HepG2 (cell line): ENCODE measurements around the gene BMERB1. TPM values are rescaled to one million over a fixed set of nuclear protein-coding genes. Genes with fewer than 3 reads are reported as not detected.

Experiments
- ATAC-seq: fragments of 200-7000 bp; cut with Tn5 transposase; 3 replicates; pipeline ENCODE4 v1.9.1; 2020; ENCODE audit warnings: mild to moderate bottlenecking, moderate library complexity
- BruUV-seq: library from RNA; stranded (reverse); fragments of 400-500 nt; replicated peaks from 2 replicates; lab custom pipeline; 2021; lab: Mats Ljungman, UMichigan
- CTCF ChIA-PET: fragments of 300-600 bp; formaldehyde crosslinking; extraction: SDS; loops from one replicate; lab custom pipeline; 2021; ENCODE audit warnings: low total read pairs, inconsistent platforms, low intra/inter-chr PET ratio; lab: Yijun Ruan, JAX
- POLR2A ChIA-PET: fragments of 350-600 bp; sonication (Branson Sonifier 250); formaldehyde crosslinking; loops from one replicate; lab custom pipeline; 2020; ENCODE audit warnings: antibody characterized with exemption, inconsistent platforms; lab: Yijun Ruan, JAX
- DNase-seq: peaks from one replicate; pipeline ENCODE4 v3.0.0-alpha.2; 2015; ENCODE audit warnings: low spot score
- FAIRE-seq: peaks from 3 replicates; lab custom pipeline; 2011; peaks lifted over from hg19 to GRCh38; lab: Jason Lieb, UNC
- H2AFZ ChIP-seq: one replicate; pipeline ENCODE4 v1.6.1; 2011; ENCODE audit warnings: low read length, inconsistent platforms
- H3K27ac ChIP-seq: fragments of 300-600 bp; 3 replicates; pipeline ENCODE4 v1.8.0; 2011; ENCODE audit warnings: mixed run types, mild to moderate bottlenecking, mixed read lengths, low read length, inconsistent platforms; ENCODE audit not compliant: insufficient read depth; ENCODE audit errors: extremely low read length
- H3K27me3 ChIP-seq, 2 experiments: fragments of 200-600 bp in 1 of 2; 2 replicates in 1 of 2; 3 replicates in 1 of 2; pipeline versions ENCODE4 v1.6.0 to v1.8.0; 2011; ENCODE audit warnings: low read length in 2 of 2, mild to moderate bottlenecking in 2 of 2, moderate library complexity in 2 of 2, inconsistent platforms in 1 of 2; ENCODE audit not compliant: insufficient read depth in 2 of 2, control insufficient read depth in 1 of 2
- H3K36me3 ChIP-seq, 2 experiments: fragments of 200-600 bp in 1 of 2; replicated peaks in 1 of 2; 2 replicates in 1 of 2; 3 replicates in 1 of 2; pipeline versions ENCODE4 v1.5.1 to v1.8.0; 2011; ENCODE audit warnings: low read length in 2 of 2, inconsistent platforms in 1 of 2; ENCODE audit not compliant: insufficient read depth in 2 of 2, control insufficient read depth in 1 of 2
- H3K4me1 ChIP-seq: 2 replicates; pipeline ENCODE4 v1.5.1; 2012; ENCODE audit warnings: low read length, inconsistent platforms; ENCODE audit not compliant: insufficient read depth
- H3K4me2 ChIP-seq: 2 replicates; pipeline ENCODE4 v1.6.0; 2011; ENCODE audit warnings: low read depth, low read length, inconsistent platforms
- H3K4me3 ChIP-seq, 3 experiments: fragments of 200-600 bp in 1 of 3; sonication (generic), shearing (Covaris generic) in 1 of 3; replicated peaks in 1 of 3; 2 replicates each; pipeline ENCODE4 v1.5.1; 2011 to 2016; ENCODE audit warnings: low read length in 3 of 3, inconsistent platforms in 2 of 3, low read depth in 2 of 3, mild to moderate bottlenecking in 2 of 3, control low read depth in 1 of 3, mixed read lengths in 1 of 3; ENCODE audit not compliant: insufficient read depth in 1 of 3
- H3K79me2 ChIP-seq: one replicate; pipeline ENCODE4 v1.6.1; 2011; ENCODE audit warnings: low read length, inconsistent platforms; ENCODE audit not compliant: insufficient read depth
- H3K9ac ChIP-seq: 2 replicates; pipeline ENCODE4 v1.6.0; 2011; ENCODE audit warnings: mild to moderate bottlenecking, low read depth, low read length, inconsistent platforms; ENCODE audit not compliant: insufficient read depth
- H3K9me3 ChIP-seq: 2 replicates; pipeline ENCODE4 v1.5.1; 2012; ENCODE audit warnings: mild to moderate bottlenecking, low read length
- H4K20me1 ChIP-seq: 2 replicates; pipeline ENCODE4 v1.6.0; 2011; ENCODE audit warnings: inconsistent platforms, mild to moderate bottlenecking, low read length, moderate library complexity; ENCODE audit not compliant: insufficient read depth
- CREB1 ChIP-seq, 2 experiments: fragments of 450-650 bp in 1 of 2; IDR thresholded peaks; 2 replicates each; pipeline ENCODE4 v1.6.1; 2016 to 2017; ENCODE audit warnings: control low read depth in 1 of 2, mild to moderate bottlenecking in 1 of 2, missing compliant biosample characterization in 1 of 2, missing genetic modification characterization in 1 of 2
- HINFP ChIP-seq: sonication (generic); formaldehyde crosslinking; IDR thresholded peaks from 2 replicates; pipeline ENCODE4 v1.4.0; 2020; ENCODE audit warnings: low read depth, mild to moderate bottlenecking, missing genetic modification reagents
- HNF1B ChIP-seq: sonication (generic); formaldehyde crosslinking; IDR thresholded peaks from 2 replicates; pipeline ENCODE4 v1.5.1; 2020; ENCODE audit warnings: mild to moderate bottlenecking, moderate library complexity, missing genetic modification reagents
- MED1 ChIP-seq: sonication (generic); formaldehyde crosslinking; IDR thresholded peaks from 2 replicates; pipeline ENCODE4 v1.4.0; 2020; ENCODE audit warnings: missing genetic modification reagents
- MZF1 ChIP-seq: sonication (generic); formaldehyde crosslinking; IDR thresholded peaks from 2 replicates; pipeline ENCODE4 v1.8.1; 2023; ENCODE audit warnings: mild to moderate bottlenecking, missing genetic modification reagents, borderline replicate concordance
- TOE1 ChIP-seq: sonication (generic); formaldehyde crosslinking; IDR thresholded peaks from 2 replicates; pipeline ENCODE4 v1.4.0; 2020; ENCODE audit warnings: mild to moderate bottlenecking, missing genetic modification reagents
- UBTF ChIP-seq: sonication (generic); formaldehyde crosslinking; IDR thresholded peaks from 2 replicates; pipeline ENCODE4 v1.4.0; 2020; ENCODE audit warnings: mild to moderate bottlenecking, missing genetic modification reagents
- ZFYVE20 ChIP-seq: sonication (generic); formaldehyde crosslinking; IDR thresholded peaks from 2 replicates; pipeline ENCODE4 v1.8.0; 2023; ENCODE audit warnings: low read depth, mild to moderate bottlenecking, moderate library complexity, missing genetic modification reagents, borderline replicate concordance
- ZNF24 ChIP-seq: fragments of 450-650 bp; IDR thresholded peaks from 2 replicates; pipeline ENCODE4 v1.6.1; 2017; ENCODE audit warnings: antibody characterized with exemption, mild to moderate bottlenecking
- ZNF414 ChIP-seq: sonication (generic); formaldehyde crosslinking; IDR thresholded peaks from 2 replicates; pipeline ENCODE4 v1.5.0; 2020; ENCODE audit warnings: missing genetic modification reagents
- ZNF484 ChIP-seq: sonication (generic); formaldehyde crosslinking; IDR thresholded peaks from 2 replicates; pipeline ENCODE4 v1.5.1; 2020; ENCODE audit warnings: mild to moderate bottlenecking, low read depth, missing genetic modification reagents, borderline replicate concordance
- ZNF512B ChIP-seq: sonication (generic); formaldehyde crosslinking; IDR thresholded peaks from 2 replicates; pipeline ENCODE4 v1.5.1; 2020; ENCODE audit warnings: missing genetic modification reagents, mild to moderate bottlenecking, borderline replicate concordance
- ZNF607 ChIP-seq: sonication (generic); formaldehyde crosslinking; IDR thresholded peaks from 2 replicates; pipeline ENCODE4 v1.5.1; 2020; ENCODE audit warnings: missing genetic modification reagents, mild to moderate bottlenecking, borderline replicate concordance
- ZNF709 ChIP-seq: sonication (generic); formaldehyde crosslinking; IDR thresholded peaks from 2 replicates; pipeline ENCODE4 v1.5.0; 2020; ENCODE audit warnings: mild to moderate bottlenecking, missing genetic modification reagents
- WGBS: methylation state at CpG from one replicate; pipeline ENCODE4 v1.1.6; 2017; ENCODE audit warnings: low lambda C conversion rate; 5-methylcytosine and 5-hydroxymethylcytosine counted together
- in situ Hi-C: cut with HindIII; loops from 2 replicates; pipeline ENCODE4 v1.10.0; 2017; ENCODE audit warnings: low pct_unique_long_range_greater_than_20kb; ENCODE audit not compliant: extremely low pct_ligation_motif_present
- intact Hi-C: fragments of 100-400 bp; cut with micrococcal nuclease; formaldehyde crosslinking; loops from one replicate; pipeline ENCODE4 v1.10.0; 2022; ENCODE audit not compliant: unreplicated experiment
- polyA plus RNA-seq, 8 experiments: library from polyadenylated mRNA; depleted of rRNA in 3 of 8; stranded (reverse) in 7 of 8; unstranded in 1 of 8; fragments of >200 nt; fragmentation: Illumina TruSeq in 4 of 8; extraction: Trizol in 4 of 8; gene quantifications; 2 replicates each; pipeline versions ENCODE4 v1.2.1 to v1.2.3, GENCODE V29; 2011 to 2016; ENCODE audit warnings: low read depth in 4 of 8, missing spikeins in 1 of 8, mixed read lengths in 1 of 8; ENCODE audit not compliant: insufficient read depth in 1 of 8
- total RNA-seq, 5 experiments: library from RNA; depleted of rRNA; stranded (reverse); fragments of >200 nt; fragmentation: Illumina TruSeq; extraction: Trizol; gene quantifications; 2 replicates each; pipeline ENCODE4 v1.2.3, GENCODE V29; 2016; ENCODE audit warnings: low read depth in 1 of 5

Gene BMERB1
- total and polyA plus RNA-seq, 2 of the 13 experiments (the other 11 are each of a cell fraction or from before 2014, with no cell fraction given) = 1.4 TPM

DNA sequence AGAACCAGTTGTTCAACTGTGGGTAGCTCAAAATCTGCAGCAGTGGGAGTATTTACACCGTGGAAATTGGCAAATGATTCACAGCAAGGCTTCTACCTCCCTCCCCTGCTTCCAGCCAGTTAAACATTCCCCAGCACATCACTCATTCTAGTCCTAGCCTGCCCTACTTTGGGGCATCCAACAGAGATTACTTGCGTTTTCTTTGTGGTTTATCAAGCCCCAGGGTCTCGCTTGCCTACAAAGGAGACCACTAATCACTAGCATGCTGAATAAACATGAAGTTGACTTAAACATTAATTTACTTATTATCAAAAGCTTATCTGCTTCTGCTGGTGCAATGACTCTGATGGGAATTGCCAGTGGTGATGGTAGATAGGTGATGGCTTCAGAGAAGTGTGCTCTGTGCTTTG, 114.1 kb downstream of the BMERB1 start:
- POLR2A ChIA-PET = interaction anchor here (1.1 to 2.4 kb wide), 3 partner anchors 16 to 94 kb away, joined by 3 to 19 read pairs (median 12); partner anchors contain the start of gene MARF1
- no peak overlapping the region for H2AFZ ChIP-seq
- intact Hi-C loops (no loop called here), in situ Hi-C loops (no loop called here)
- H3K4me3 ChIP-seq = no peak overlapping the region
- H3K79me2 ChIP-seq = no peaks in the 10 kb centered on the region
- no peaks in the 10 kb centered on the region for H3K36me3 ChIP-seq
- H3K27ac ChIP-seq = no peak overlapping the region
- 8% methylated on average over 3 of the region's 3 CpGs for WGBS
- no peak overlapping the region for H3K9ac ChIP-seq
- DNase-seq (peak; percentile 45), FAIRE-seq (peak; percentile 66), ATAC-seq (peak; percentile 73)
- CTCF ChIA-PET = no interaction called here
- no peaks in the 10 kb centered on the region for H3K9me3 ChIP-seq
- H3K4me1 ChIP-seq = peaks cover 43% of the 10 kb centered on the region
- H3K4me2 ChIP-seq = peak overlapping the region; percentile 13; the same call in 1 of the 2 replicates
- BruUV-seq = no TSS peak
- H3K27me3 ChIP-seq = no peaks in the 10 kb centered on the region
- H4K20me1 ChIP-seq = no peaks in the 10 kb centered on the region
- 0 out of 2 replicates have a peak, but pooled peaks have one; percentile 18 for TF ChIP-seq MED1 (CRISPR knock-in tag)
- TF ChIP-seq ZNF414 (CRISPR knock-in tag) = no peak
- no peak for TF ChIP-seq HINFP (CRISPR knock-in tag)
- TF ChIP-seq ZNF607 (CRISPR knock-in tag) = peak; percentile 67; the same call in 1 of the 2 replicates
- TF ChIP-seq ZNF24 = peak; percentile 38; the same call in 1 of the 2 replicates
- TF ChIP-seq UBTF = 0 out of 2 replicates have a peak, but pooled peaks have one; percentile 29
- TF ChIP-seq ZNF484 (CRISPR knock-in tag) = no peak
- TF ChIP-seq ZFYVE20 = no peak
- TF ChIP-seq TOE1 (CRISPR knock-in tag) = no peak
- TF ChIP-seq MZF1 (CRISPR knock-in tag) = 0 out of 2 replicates have a peak, but pooled peaks have one; percentile 61
- no peak for TF ChIP-seq CREB1 (IDR thresholded peaks at IDR 0.05)
- no peak for TF ChIP-seq CREB1 (CRISPR knock-in tag; IDR thresholded peaks at IDR 0.05)
- TF ChIP-seq HNF1B (CRISPR knock-in tag) = peak; percentile 67; the same call in 1 of the 2 replicates
- TF ChIP-seq ZNF512B = no peak
- no peak for TF ChIP-seq ZNF709 (CRISPR knock-in tag)
